HG02588 (cell line): ENCODE data around the gene GPT2.

Source experiments
- ATAC-seq: cut with Tn5 transposase; IDR thresholded peaks from one replicate; pipeline ENCODE4 v1.9.1; 2021; ENCODE audit warnings: mild to moderate bottlenecking, moderate library complexity; ENCODE audit not compliant: unreplicated experiment

Gene GPT2

DNA sequence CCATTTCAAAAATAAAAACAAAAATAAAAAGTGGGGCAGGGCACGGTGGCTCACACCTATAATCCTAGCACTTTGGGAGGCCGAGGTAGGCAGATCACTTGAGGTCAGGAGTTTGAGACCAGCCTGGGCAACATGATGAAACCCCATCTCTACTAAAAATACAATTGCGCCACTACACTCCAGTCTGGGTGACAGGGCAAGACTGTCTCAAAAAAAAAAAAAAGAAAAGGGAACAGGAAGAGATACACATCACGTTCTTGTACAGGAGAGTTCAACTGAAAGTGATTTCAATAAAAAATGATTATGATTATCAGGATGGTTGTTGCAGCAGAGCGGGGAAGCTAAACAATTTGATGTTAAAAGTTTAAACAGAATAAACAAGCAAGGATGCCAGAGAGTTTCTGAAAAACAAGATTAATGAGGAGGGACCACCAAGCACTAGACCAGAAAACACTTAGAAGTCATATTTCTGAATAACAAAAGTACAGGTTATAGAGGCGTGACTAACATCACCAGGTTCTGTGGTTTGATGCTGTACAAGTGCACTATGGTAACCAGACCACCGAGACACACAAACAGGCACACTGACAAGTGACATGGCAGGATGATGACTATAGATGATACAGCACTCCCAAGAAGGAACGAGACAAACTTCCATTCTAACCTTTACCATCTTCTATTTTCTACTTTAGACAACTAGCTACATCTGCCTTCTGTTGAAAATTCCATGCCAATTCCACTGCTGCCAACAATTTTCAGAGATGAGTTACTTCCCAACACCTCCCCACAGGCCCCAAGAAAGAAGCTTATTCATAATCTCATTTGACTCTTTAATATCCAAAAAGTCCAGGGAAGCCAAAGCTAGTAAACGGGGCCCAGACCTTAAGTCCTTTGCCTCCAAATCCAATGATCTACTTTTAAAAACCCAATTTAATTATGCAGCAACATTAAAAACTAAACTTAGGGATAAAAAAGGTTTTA, 77.5 kb downstream of the GPT2 start:
- ATAC-seq = no peak

DNA sequence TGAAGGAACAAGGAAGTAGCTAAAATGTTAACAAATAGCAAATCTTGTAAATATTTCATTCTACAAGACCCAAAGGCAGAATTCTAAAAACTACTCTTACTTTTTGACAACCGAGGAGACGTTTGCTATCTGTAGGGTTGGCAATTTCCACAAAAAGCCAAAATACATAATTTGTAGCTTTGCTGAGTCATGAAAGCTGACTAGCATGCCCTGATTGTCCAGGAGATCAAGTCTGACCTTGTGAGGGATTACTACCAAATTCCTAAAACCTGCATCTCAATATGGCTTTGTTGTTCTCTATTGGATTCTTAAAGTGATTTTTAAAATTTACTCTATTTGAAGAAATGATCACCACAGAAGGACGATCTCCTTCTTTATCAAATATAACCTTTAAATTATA, 78.5 kb downstream of the GPT2 start:
- ATAC-seq = no peak

DNA sequence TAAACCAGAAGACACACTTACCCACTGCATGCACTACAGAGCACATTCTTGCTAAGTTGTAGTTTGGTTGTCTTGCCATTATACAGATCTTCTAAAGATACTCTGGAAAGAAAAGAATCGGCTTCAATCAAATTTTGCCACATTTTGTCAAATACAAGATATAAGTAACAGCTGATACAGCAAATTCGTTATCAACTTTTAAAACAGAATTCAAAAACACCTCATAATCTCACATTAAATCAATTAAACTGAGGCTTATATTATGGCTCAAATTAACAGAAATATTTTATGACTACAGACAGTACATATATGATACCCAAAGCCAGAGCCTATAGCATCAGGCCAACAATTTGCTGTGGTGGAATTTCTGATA, 83.9 kb downstream of the GPT2 start:
- no peak for ATAC-seq

DNA sequence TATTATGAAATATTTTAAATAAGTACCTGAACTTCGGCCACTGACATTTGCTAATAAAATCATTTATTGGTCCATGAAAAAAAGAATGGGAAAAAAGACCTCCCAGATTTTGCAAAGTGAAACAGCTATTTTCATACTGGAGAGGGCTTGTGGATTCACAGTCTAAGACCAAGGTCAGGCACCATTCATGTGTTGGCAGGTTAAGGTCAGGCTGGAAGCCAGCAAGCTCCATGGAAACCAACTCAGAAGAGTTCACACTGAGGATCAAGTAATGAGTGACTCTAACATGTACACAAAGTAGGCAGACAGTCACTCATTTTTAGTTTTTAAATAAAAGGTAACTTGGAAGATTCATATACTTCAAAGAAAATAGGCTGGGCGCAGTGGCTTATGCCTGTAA, 85.9 kb downstream of the GPT2 start:
- no peak for ATAC-seq

DNA sequence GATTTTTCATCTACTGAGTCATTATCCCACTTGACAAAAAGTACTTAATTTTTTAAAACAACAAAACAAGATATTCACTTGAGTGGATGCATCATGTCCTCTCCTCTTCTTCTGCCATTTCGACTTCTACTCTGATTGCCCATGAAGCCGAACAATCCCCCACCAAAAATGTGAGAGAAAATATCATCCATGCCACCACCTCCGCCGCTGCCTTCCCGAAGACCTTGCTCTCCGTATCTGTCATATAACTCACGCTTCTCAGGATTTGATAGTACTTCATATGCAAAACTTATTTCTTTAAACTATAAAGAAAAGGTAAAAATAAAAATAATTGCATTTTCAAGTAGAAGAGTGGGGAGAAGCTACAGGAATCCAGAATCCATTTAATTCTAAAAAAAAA, 87.1 kb downstream of the GPT2 start:
- no peak for ATAC-seq

DNA sequence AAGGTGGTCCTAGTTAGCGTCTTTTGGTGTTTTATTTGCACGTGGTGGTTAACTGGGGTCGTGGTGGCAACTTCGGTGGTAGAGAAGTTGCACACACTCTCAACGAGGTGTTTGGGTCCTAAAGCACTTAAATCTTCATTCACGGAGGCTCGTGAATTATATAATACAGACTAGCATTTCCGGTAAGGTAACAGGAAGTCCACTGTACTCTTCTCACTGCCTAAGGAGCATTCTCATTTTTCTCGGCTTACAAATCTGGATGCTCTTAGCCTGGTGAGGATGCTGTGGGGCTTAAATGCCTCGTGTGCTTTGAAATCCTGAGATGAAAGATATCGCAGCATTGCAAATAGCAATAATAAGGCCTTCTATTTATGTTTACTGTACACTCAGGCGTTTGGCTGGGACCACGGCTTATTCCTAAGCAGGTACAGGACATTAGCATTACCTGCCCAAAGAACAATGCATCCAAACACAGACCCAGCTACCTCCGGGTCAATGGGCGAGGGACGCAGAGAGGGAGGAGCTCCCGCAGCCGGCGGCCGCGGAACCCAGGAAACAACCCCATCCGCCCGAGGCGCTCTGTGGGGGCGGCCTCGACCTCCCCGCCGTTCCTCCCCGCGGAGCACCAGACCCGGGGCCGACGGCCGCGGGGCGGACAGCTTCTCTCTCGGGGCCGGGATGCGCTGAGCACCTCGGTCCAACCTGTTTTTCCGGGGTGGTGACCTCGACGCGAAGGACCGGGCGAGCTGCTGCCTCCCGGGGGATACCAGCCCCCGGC, 88.5 kb downstream of the GPT2 start:
- ATAC-seq = peak; percentile 42

DNA sequence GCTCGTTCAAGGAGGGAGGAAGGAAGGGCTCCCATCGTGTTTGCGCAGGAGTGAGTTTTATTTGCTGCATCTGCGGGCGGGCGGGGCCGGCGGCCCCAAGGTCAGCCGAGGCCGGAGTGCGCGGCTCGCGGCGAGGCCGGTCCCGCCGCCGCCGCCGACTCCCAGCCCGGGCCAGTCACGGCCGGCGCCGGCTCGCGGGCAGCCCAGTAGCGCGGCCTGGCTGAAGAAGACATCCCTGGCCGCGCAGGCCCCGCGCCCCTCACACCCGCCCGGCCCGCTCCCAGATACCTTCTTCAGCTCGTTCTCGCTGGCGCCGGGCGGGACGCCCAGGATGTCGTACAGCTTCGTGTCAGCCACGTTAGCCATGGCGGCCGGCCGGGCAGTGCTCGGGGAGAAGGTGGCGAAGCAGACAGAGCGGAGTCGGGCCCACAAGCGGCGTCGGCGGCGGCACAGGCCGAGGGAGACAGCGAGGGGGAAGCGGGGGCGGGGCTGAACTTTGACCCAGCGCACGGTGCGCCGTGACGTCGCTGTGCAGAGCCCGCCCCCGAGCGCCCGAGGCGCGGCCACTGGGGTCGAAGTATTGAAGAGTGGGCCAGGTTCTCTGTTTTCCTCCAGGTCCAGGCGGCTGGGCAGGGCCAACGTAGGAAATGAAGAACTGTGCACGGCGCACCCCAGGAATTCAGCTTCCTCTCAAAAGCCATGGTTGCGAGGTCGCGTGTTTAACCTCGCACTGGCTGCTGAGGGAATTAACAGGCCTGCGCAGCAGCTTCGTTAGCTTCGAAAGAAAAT, 89.2 kb downstream of the GPT2 start, which contains the start of gene DNAJA2:
Gene DNAJA2, minus strand, starts transcription at position 468 of the 789 bp plus-strand sequence. Its CDS starts 102 bp downstream, at position 366.
- peak; percentile 82 for ATAC-seq

DNA sequence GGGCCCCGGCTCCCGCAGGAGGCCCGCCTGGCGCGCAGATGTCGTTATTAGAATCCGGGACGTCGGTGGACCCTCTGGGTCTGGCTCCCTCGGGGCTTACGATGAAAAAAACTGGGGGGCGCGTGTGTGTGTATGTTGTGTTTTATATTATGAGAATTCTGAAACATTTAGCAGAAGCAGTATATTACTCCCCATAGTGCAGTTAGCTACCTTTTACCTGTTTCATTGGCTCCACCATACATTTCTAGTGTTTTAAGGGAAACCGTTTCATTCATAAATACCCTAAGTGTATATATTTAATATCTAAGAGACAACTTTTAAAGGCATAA, 89.8 kb downstream of the GPT2 start:
- ATAC-seq = no peak

DNA sequence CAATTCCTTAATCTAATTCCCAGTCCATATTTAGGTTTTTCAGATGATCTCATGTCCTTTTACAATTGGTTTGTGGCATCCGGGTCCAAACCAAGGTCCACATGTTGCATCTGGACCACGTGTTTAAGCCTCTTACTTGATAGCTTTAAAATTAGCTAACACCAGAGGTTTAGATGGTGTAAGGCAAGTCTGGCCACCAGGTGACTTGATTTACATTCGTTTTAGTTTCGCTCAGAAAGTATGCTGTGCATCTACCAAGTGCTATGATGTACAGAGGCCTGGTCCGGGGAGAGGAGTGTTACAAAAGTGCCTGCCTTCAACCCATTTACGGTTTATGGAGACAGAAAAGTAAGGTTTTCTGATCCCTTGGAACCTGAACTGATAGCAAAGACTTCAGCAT, 90.2 kb downstream of the GPT2 start:
- ATAC-seq = no peak

DNA sequence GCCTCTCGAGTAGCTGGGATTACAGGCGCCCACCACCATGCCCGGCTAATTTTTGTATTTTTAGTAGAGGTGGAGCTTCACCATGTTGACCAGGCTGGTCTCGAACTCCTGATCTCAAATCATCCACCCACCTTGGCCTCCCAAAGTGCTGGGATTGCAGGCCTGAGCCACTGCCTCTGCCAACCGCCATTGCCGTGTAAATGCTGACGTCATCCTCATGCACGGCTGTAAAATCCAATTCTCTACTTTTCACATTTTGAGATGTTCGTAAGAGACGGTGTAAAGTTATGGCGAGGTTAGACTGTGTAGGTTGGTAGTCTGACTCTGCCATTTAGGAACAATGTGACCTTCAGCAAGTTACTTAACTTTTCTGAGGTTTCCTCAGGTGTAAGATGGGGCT, 91.0 kb downstream of the GPT2 start:
- ATAC-seq = no peak

DNA sequence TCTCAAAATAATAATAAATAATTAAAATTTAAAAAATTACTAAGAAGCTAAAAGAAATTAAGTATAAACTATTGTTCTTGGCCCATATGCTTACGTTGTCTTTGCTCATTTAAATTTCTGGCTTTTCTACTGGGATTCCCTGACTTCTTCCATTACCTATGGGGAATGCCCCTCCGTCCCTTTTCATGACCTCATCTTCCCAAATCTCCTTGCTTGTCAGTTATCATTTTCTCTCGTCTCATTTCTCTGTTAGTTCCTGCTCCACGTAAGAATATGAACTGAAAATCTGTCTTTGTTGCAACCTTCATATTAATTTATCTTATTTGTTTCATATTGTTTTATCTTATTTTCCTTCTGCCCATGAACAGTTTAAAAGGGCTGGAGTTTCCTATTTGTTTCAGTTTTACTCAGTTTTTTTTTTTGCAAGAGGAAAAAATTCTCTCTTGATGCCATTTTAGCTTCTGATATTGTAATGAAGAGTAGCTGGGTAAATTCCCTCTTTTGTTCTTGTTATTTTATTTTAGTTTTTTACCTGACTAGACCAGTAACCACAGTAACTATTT, 91.8 kb downstream of the GPT2 start:
- ATAC-seq = no peak

DNA sequence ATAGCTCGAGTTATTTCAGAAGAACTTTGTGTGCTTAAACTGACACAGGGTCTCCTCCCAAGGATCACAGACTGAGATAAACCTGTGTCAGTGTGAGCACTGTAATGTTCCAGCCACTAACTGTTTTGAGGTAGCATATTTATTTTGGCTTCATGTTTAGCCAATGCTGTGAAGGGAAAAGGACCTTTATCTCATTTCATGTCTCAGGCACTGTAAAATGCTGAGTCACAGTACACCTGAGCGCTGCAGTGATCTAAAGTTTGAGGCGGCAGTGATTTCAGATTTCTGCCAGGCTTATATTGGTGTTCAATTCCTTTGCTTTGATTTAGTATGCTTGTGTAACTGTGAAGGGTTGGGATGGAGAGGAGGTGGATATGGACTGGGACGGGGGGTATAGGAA, 92.4 kb downstream of the GPT2 start:
- no peak for ATAC-seq
